Measurements from ENCODE around the gene DISC1.

The DISC1 gene

GRCh38 chr1:231799363-231799986 is 172.9 kb downstream of the DISC1 start:
- no peak overlapping the region for H3K4me3 ChIP-seq (ENCODE audit: low read length in 2 of 2)
- no peaks in the 10 kb centered on the region for H3K9me3 ChIP-seq (ENCODE audit: control insufficient read depth in 2 of 2, low read length in 2 of 2)
- no peaks in the 10 kb centered on the region for H3K27me3 ChIP-seq (ENCODE audit: control insufficient read depth in 2 of 2, insufficient read depth in 2 of 2, low read length in 2 of 2)
- H3K27ac ChIP-seq (ENCODE audit: low read depth in 2 of 2, low read length in 2 of 2), result no peak overlapping the region
- H3K9ac ChIP-seq (ENCODE audit: low read depth in 1 of 2, low read length in 2 of 2), result no peak overlapping the region
- H3K36me3 ChIP-seq (ENCODE audit: control insufficient read depth in 2 of 2, insufficient read depth in 2 of 2, low read length in 2 of 2), result no peaks in the 10 kb centered on the region
- H3K4me1 ChIP-seq (ENCODE audit: control insufficient read depth in 2 of 2, insufficient read depth in 2 of 2, low read length in 2 of 2), result no peaks in the 10 kb centered on the region

- H3K4me3 ChIP-seq (ENCODE audit: low read length in 2 of 2), result no peak overlapping the region
- H3K27ac ChIP-seq (ENCODE audit: low read depth in 2 of 2, low read length in 2 of 2), result no peak overlapping the region
- no peaks in the 10 kb centered on the region for H3K4me1 ChIP-seq (ENCODE audit: control insufficient read depth in 2 of 2, insufficient read depth in 2 of 2, low read length in 2 of 2)
- no peaks in the 10 kb centered on the region for H3K36me3 ChIP-seq (ENCODE audit: control insufficient read depth in 2 of 2, insufficient read depth in 2 of 2, low read length in 2 of 2)
- no peak overlapping the region for H3K9ac ChIP-seq (ENCODE audit: low read depth in 1 of 2, low read length in 2 of 2)
- no peaks in the 10 kb centered on the region for H3K9me3 ChIP-seq (ENCODE audit: control insufficient read depth in 2 of 2, low read length in 2 of 2)
- no peaks in the 10 kb centered on the region for H3K27me3 ChIP-seq (ENCODE audit: control insufficient read depth in 2 of 2, insufficient read depth in 2 of 2, low read length in 2 of 2)
These were observed 173.5 kb downstream of the DISC1 start for GRCh38 chr1:231800108-231800507.

GRCh38 chr1:231801042-231801585 is 174.5 kb downstream of the DISC1 start:
- Histone ChIP-seq H3K9ac (ENCODE audit: low read depth in 1 of 2, low read length in 2 of 2) (no peak overlapping the region), H3K36me3 (ENCODE audit: control insufficient read depth in 2 of 2, insufficient read depth in 2 of 2, low read length in 2 of 2) (no peaks in the 10 kb centered on the region), H3K27ac (ENCODE audit: low read depth in 2 of 2, low read length in 2 of 2) (no peak overlapping the region), H3K4me1 (ENCODE audit: control insufficient read depth in 2 of 2, insufficient read depth in 2 of 2, low read length in 2 of 2) (no peaks in the 10 kb centered on the region), H3K27me3 (ENCODE audit: control insufficient read depth in 2 of 2, insufficient read depth in 2 of 2, low read length in 2 of 2) (no peaks in the 10 kb centered on the region), H3K4me3 (ENCODE audit: low read length in 2 of 2) (no peak overlapping the region), H3K9me3 (ENCODE audit: control insufficient read depth in 2 of 2, low read length in 2 of 2) (no peaks in the 10 kb centered on the region)

- H3K36me3 ChIP-seq (ENCODE audit: control insufficient read depth in 2 of 2, insufficient read depth in 2 of 2, low read length in 2 of 2), result no peaks in the 10 kb centered on the region
- H3K4me1 ChIP-seq (ENCODE audit: control insufficient read depth in 2 of 2, insufficient read depth in 2 of 2, low read length in 2 of 2), result no peaks in the 10 kb centered on the region
- no peak overlapping the region for H3K4me3 ChIP-seq (ENCODE audit: low read length in 2 of 2)
- H3K9me3 ChIP-seq (ENCODE audit: control insufficient read depth in 2 of 2, low read length in 2 of 2), result no peaks in the 10 kb centered on the region
- no peaks in the 10 kb centered on the region for H3K27me3 ChIP-seq (ENCODE audit: control insufficient read depth in 2 of 2, insufficient read depth in 2 of 2, low read length in 2 of 2)
- no peak overlapping the region for H3K27ac ChIP-seq (ENCODE audit: low read depth in 2 of 2, low read length in 2 of 2)
- H3K9ac ChIP-seq (ENCODE audit: low read depth in 1 of 2, low read length in 2 of 2), result no peak overlapping the region
These were observed 176.8 kb downstream of the DISC1 start for GRCh38 chr1:231803353-231803752.

- no peak overlapping the region for H3K4me3 ChIP-seq (ENCODE audit: low read length in 2 of 2)
- no peaks in the 10 kb centered on the region for H3K36me3 ChIP-seq (ENCODE audit: control insufficient read depth in 2 of 2, insufficient read depth in 2 of 2, low read length in 2 of 2)
- no peaks in the 10 kb centered on the region for H3K9me3 ChIP-seq (ENCODE audit: control insufficient read depth in 2 of 2, low read length in 2 of 2)
- H3K4me1 ChIP-seq (ENCODE audit: control insufficient read depth in 2 of 2, insufficient read depth in 2 of 2, low read length in 2 of 2), result no peaks in the 10 kb centered on the region
- no peak overlapping the region for H3K9ac ChIP-seq (ENCODE audit: low read depth in 1 of 2, low read length in 2 of 2)
- no peaks in the 10 kb centered on the region for H3K27me3 ChIP-seq (ENCODE audit: control insufficient read depth in 2 of 2, insufficient read depth in 2 of 2, low read length in 2 of 2)
- no peak overlapping the region for H3K27ac ChIP-seq (ENCODE audit: low read depth in 2 of 2, low read length in 2 of 2)
These were observed 180.3 kb downstream of the DISC1 start for GRCh38 chr1:231806623-231807495.

GRCh38 chr1:231807541-231807940 is 181.0 kb downstream of the DISC1 start:
- no peaks in the 10 kb centered on the region for H3K27me3 ChIP-seq (ENCODE audit: control insufficient read depth in 2 of 2, insufficient read depth in 2 of 2, low read length in 2 of 2)
- no peaks in the 10 kb centered on the region for H3K9me3 ChIP-seq (ENCODE audit: control insufficient read depth in 2 of 2, low read length in 2 of 2)
- H3K4me3 ChIP-seq (ENCODE audit: low read length in 2 of 2), result no peak overlapping the region
- no peaks in the 10 kb centered on the region for H3K4me1 ChIP-seq (ENCODE audit: control insufficient read depth in 2 of 2, insufficient read depth in 2 of 2, low read length in 2 of 2)
- H3K27ac ChIP-seq (ENCODE audit: low read depth in 2 of 2, low read length in 2 of 2), result no peak overlapping the region
- H3K36me3 ChIP-seq (ENCODE audit: control insufficient read depth in 2 of 2, insufficient read depth in 2 of 2, low read length in 2 of 2), result no peaks in the 10 kb centered on the region
- no peak overlapping the region for H3K9ac ChIP-seq (ENCODE audit: low read depth in 1 of 2, low read length in 2 of 2)

GRCh38 chr1:231808116-231808515 is 181.5 kb downstream of the DISC1 start:
- Histone ChIP-seq H3K27me3 (ENCODE audit: control insufficient read depth in 2 of 2, insufficient read depth in 2 of 2, low read length in 2 of 2) (no peaks in the 10 kb centered on the region), H3K4me1 (ENCODE audit: control insufficient read depth in 2 of 2, insufficient read depth in 2 of 2, low read length in 2 of 2) (no peaks in the 10 kb centered on the region), H3K4me3 (ENCODE audit: low read length in 2 of 2) (no peak overlapping the region), H3K9me3 (ENCODE audit: control insufficient read depth in 2 of 2, low read length in 2 of 2) (no peaks in the 10 kb centered on the region), H3K36me3 (ENCODE audit: control insufficient read depth in 2 of 2, insufficient read depth in 2 of 2, low read length in 2 of 2) (no peaks in the 10 kb centered on the region), H3K9ac (ENCODE audit: low read depth in 1 of 2, low read length in 2 of 2) (no peak overlapping the region), H3K27ac (ENCODE audit: low read depth in 2 of 2, low read length in 2 of 2) (no peak overlapping the region)

GRCh38 chr1:231808990-231809389 is 182.4 kb downstream of the DISC1 start:
- Histone ChIP-seq H3K27me3 (ENCODE audit: control insufficient read depth in 2 of 2, insufficient read depth in 2 of 2, low read length in 2 of 2) (no peaks in the 10 kb centered on the region), H3K36me3 (ENCODE audit: control insufficient read depth in 2 of 2, insufficient read depth in 2 of 2, low read length in 2 of 2) (no peaks in the 10 kb centered on the region), H3K4me3 (ENCODE audit: low read length in 2 of 2) (no peak overlapping the region), H3K27ac (ENCODE audit: low read depth in 2 of 2, low read length in 2 of 2) (no peak overlapping the region), H3K4me1 (ENCODE audit: control insufficient read depth in 2 of 2, insufficient read depth in 2 of 2, low read length in 2 of 2) (no peaks in the 10 kb centered on the region), H3K9ac (ENCODE audit: low read depth in 1 of 2, low read length in 2 of 2) (no peak overlapping the region), H3K9me3 (ENCODE audit: control insufficient read depth in 2 of 2, low read length in 2 of 2) (no peaks in the 10 kb centered on the region)

GRCh38 chr1:231810415-231810814 is 183.8 kb downstream of the DISC1 start:
- Histone ChIP-seq H3K4me3 (ENCODE audit: low read length in 2 of 2) (no peak overlapping the region), H3K9me3 (ENCODE audit: control insufficient read depth in 2 of 2, low read length in 2 of 2) (no peaks in the 10 kb centered on the region), H3K27ac (ENCODE audit: low read depth in 2 of 2, low read length in 2 of 2) (no peak overlapping the region), H3K36me3 (ENCODE audit: control insufficient read depth in 2 of 2, insufficient read depth in 2 of 2, low read length in 2 of 2) (no peaks in the 10 kb centered on the region), H3K4me1 (ENCODE audit: control insufficient read depth in 2 of 2, insufficient read depth in 2 of 2, low read length in 2 of 2) (no peaks in the 10 kb centered on the region), H3K9ac (ENCODE audit: low read depth in 1 of 2, low read length in 2 of 2) (no peak overlapping the region), H3K27me3 (ENCODE audit: control insufficient read depth in 2 of 2, insufficient read depth in 2 of 2, low read length in 2 of 2) (no peaks in the 10 kb centered on the region)

- Histone ChIP-seq H3K9me3 (ENCODE audit: control insufficient read depth in 2 of 2, low read length in 2 of 2) (no peaks in the 10 kb centered on the region), H3K4me1 (ENCODE audit: control insufficient read depth in 2 of 2, insufficient read depth in 2 of 2, low read length in 2 of 2) (no peaks in the 10 kb centered on the region), H3K4me3 (ENCODE audit: low read length in 2 of 2) (no peak overlapping the region), H3K27ac (ENCODE audit: low read depth in 2 of 2, low read length in 2 of 2) (no peak overlapping the region), H3K27me3 (ENCODE audit: control insufficient read depth in 2 of 2, insufficient read depth in 2 of 2, low read length in 2 of 2) (no peaks in the 10 kb centered on the region), H3K36me3 (ENCODE audit: control insufficient read depth in 2 of 2, insufficient read depth in 2 of 2, low read length in 2 of 2) (peaks cover 0 to 2% of the 10 kb centered on the region in 2 donors), H3K9ac (ENCODE audit: low read depth in 1 of 2, low read length in 2 of 2) (no peak overlapping the region)
These were observed 187.4 kb downstream of the DISC1 start for GRCh38 chr1:231814021-231814420.
